ENCODE data around the gene CPE. TPM values are rescaled to one million over a fixed set of nuclear protein-coding genes. Genes with fewer than 3 reads are reported as not detected.

CPE gene
- total RNA-seq, 2 experiments from 2014 or later: not detected

Other genes starting within 250 kb of the CPE start
- gene KLHL2, start 171.4 kb upstream of the CPE start, total RNA-seq: 10 to 100 TPM; 23.7 to 28.0 TPM
- gene MSMO1, start 51.3 kb upstream of the CPE start, total RNA-seq: 10 to 100 TPM; 29.2 to 30.0 TPM

All from activated naive CD8-positive, alpha-beta T cell treated with anti-CD3 and anti-CD28 coated beads for 36 hours (primary cell).